Liver (tissue), 3 donors: Measurements from ENCODE around the gene SPANXD.

Source experiments
- CTCF ChIP-seq: fragments of 150-350 bp; IDR thresholded peaks from 2 replicates; pipeline ENCODE4 v1.5.1; 2017; ENCODE audit warnings: improper control_type of control experiment, low read depth, low read length; ENCODE audit not compliant: missing input control
- MAX ChIP-seq: IDR thresholded peaks from 2 replicates; pipeline ENCODE4 v1.6.1; 2016; ENCODE audit warnings: antibody characterized with exemption
- RAD21 ChIP-seq, 2 donors: IDR thresholded peaks; 2 replicates each; pipeline ENCODE4 v1.6.1; 2016; ENCODE audit warnings: antibody characterized with exemption in 2 of 2, mild to moderate bottlenecking in 2 of 2
- ZBTB33 ChIP-seq: IDR thresholded peaks from 2 replicates; pipeline ENCODE4 v1.6.1; 2016; ENCODE audit warnings: antibody characterized with exemption
- donor health status: healthy.
- donor health status: healthy.

DNA sequence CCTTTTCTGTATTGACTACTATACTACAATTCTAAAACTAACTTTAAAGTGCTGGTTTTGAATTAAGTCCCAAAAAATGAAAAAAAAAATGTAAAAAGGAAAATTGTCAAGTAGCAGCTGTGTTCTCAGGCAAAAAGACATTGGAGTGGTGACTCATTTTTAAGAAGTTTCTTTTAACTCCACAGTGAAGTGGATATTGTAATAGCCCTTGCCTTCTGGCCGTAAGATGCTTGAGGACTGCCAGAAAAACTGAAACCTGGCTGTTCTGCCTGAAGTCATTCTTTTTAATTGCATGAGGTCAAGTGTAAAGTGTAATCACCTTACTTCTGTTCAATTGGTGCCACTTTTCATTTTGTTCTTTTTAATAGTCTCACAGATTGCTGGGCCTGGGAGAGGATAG lies 28.9 kb downstream of the SPANXD start:
- TF ChIP-seq MAX (no peak), ZBTB33 (no peak), CTCF (no peak), RAD21 (IDR thresholded peaks at IDR 0.05) (no peak)
